WTC11 (cell line): ENCODE measurements around the gene HEYL. TPM values are rescaled to one million over a fixed set of nuclear protein-coding genes. Genes with fewer than 3 reads are reported as not detected.

Experiments used
- ATAC-seq: fragments of 200-7000 bp; cut with Tn5 transposase; 2 replicates; pipeline ENCODE4 v1.10.0; 2021; ENCODE audit warnings: mild to moderate bottlenecking, moderate library complexity
- CTCF ChIA-PET: fragments of 300-600 bp; sonication (Branson Sonifier 250); formaldehyde crosslinking; loops from one replicate; lab custom pipeline; 2021; ENCODE audit warnings: antibody characterized with exemption; lab: Charles Lee
- POLR2A ChIA-PET: fragments of 350-600 bp; sonication (Branson Sonifier 250); formaldehyde crosslinking; loops from one replicate; lab custom pipeline; 2021; ENCODE audit warnings: antibody characterized with exemption; lab: Charles Lee
- DNase-seq: peaks from one replicate; pipeline ENCODE4 v3.0.0; 2021; ENCODE audit warnings: low spot score
- H3K27ac Mint-ChIP-seq: 2 replicates; pipeline ENCODE4 v1.8.0; 2021; ENCODE audit warnings: mixed read lengths
- H3K27me3 Mint-ChIP-seq: 2 replicates; pipeline ENCODE4 v1.8.0; 2021; ENCODE audit warnings: low read depth, mild to moderate bottlenecking, moderate library complexity, mixed read lengths
- H3K36me3 Mint-ChIP-seq: 2 replicates; pipeline ENCODE4 v1.8.0; 2021; ENCODE audit warnings: mixed read lengths
- H3K4me1 Mint-ChIP-seq: 2 replicates; pipeline ENCODE4 v1.8.0; 2022; ENCODE audit warnings: mixed read lengths
- H3K4me3 Mint-ChIP-seq: 2 replicates; pipeline ENCODE4 v1.8.0; 2021; ENCODE audit warnings: mild to moderate bottlenecking, moderate library complexity, mixed read lengths
- H3K9me3 Mint-ChIP-seq: 2 replicates; pipeline ENCODE4 v1.8.0; 2021; ENCODE audit warnings: mixed read lengths
- ARID4B ChIP-seq: sonication (generic); formaldehyde crosslinking; IDR thresholded peaks from 2 replicates; pipeline ENCODE4 v1.8.0; 2023; ENCODE audit warnings: missing genetic modification reagents, mild to moderate bottlenecking, borderline replicate concordance
- ATF2 ChIP-seq: sonication (generic); formaldehyde crosslinking; IDR thresholded peaks from 2 replicates; pipeline ENCODE4 v1.8.1; 2022; ENCODE audit warnings: low read depth, missing genetic modification reagents, borderline replicate concordance
- FOXP1 ChIP-seq: sonication (generic); formaldehyde crosslinking; IDR thresholded peaks from 2 replicates; pipeline ENCODE4 v1.8.0; 2022; ENCODE audit warnings: missing genetic modification reagents, mild to moderate bottlenecking, moderate library complexity, borderline replicate concordance
- FOXP4 ChIP-seq: sonication (generic); formaldehyde crosslinking; IDR thresholded peaks from 2 replicates; pipeline ENCODE4 v1.8.0; 2022; ENCODE audit warnings: mild to moderate bottlenecking, missing genetic modification reagents
- GTF2I ChIP-seq: fragments of 250-450 bp; sonication (Bioruptor Pico); conservative IDR thresholded peaks from 2 replicates; pipeline ENCODE4 v1.4.0; 2021; ENCODE audit warnings: mild to moderate bottlenecking
- HMGXB4 ChIP-seq: sonication (generic); formaldehyde crosslinking; IDR thresholded peaks from 2 replicates; pipeline ENCODE4 v1.8.1; 2023; ENCODE audit warnings: mild to moderate bottlenecking, moderate library complexity, missing genetic modification reagents
- JAZF1 ChIP-seq: fragments of 250-450 bp; sonication (Bioruptor Pico); IDR thresholded peaks from 2 replicates; pipeline ENCODE4 v1.9.0; 2021; ENCODE audit warnings: moderate library complexity, mild to moderate bottlenecking, inconsistent platforms
- JUN ChIP-seq: sonication (generic); formaldehyde crosslinking; IDR thresholded peaks from 2 replicates; pipeline ENCODE4 v1.8.0; 2023; ENCODE audit warnings: mild to moderate bottlenecking, missing genetic modification reagents
- PRDM15 ChIP-seq: sonication (generic); formaldehyde crosslinking; IDR thresholded peaks from 2 replicates; pipeline ENCODE4 v1.8.0; 2022; ENCODE audit warnings: missing genetic modification reagents
- ZNF263 ChIP-seq: sonication (generic); formaldehyde crosslinking; IDR thresholded peaks from 2 replicates; pipeline ENCODE4 v1.8.1; 2022; ENCODE audit warnings: low read depth, mild to moderate bottlenecking, moderate library complexity, missing genetic modification reagents
- ZNF396 ChIP-seq: fragments of 250-450 bp; sonication (Bioruptor Pico); IDR thresholded peaks from 2 replicates; pipeline ENCODE4 v1.8.0; 2021; ENCODE audit warnings: mild to moderate bottlenecking, moderate library complexity, borderline replicate concordance
- ZNF423 ChIP-seq: fragments of 250-450 bp; sonication (Bioruptor Pico); IDR thresholded peaks from 2 replicates; pipeline ENCODE4 v2.1.2; 2022; ENCODE audit warnings: mild to moderate bottlenecking, moderate library complexity
- total RNA-seq: library from RNA; stranded (reverse); gene quantifications from 3 replicates; pipeline ENCODE4 v1.2.3, GENCODE V29; 2021
- TF ChIP-seq, protein P1 (sequence below): fragments of 250-450 bp; sonication (Bioruptor Pico); IDR thresholded peaks from 2 replicates; pipeline ENCODE4 v1.9.0; 2021; ENCODE audit warnings: moderate library complexity, mild to moderate bottlenecking, inconsistent platforms, borderline replicate concordance
- TF ChIP-seq, protein P2 (sequence below): fragments of 250-450 bp; sonication (Bioruptor Pico); conservative IDR thresholded peaks from 2 replicates; pipeline ENCODE4 v1.9.0; 2021; ENCODE audit warnings: mild to moderate bottlenecking

The HEYL gene
- total RNA-seq, 1 experiment from 2014 or later, result 2.3 TPM

DNA sequence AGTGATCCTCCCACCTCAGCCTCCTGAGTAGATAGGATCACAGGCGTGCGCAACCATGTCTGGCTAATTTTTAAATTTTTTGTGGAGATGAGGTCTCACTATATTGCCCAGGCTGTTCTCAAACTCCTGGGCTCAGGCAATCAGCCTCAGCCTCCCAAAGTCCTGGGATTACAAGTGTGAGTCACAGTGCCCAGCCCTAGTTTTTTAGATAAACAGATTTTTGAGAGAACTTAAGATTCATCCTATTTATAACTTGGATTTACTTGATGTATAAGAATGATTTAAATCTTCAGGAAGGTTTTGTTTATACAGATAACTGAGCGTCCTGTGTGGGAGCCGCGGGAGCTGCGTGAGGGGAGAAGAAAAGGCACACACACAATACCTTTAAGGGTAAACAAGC is 26.2 kb downstream of the HEYL start (continued):
- no peak for TF ChIP-seq HMGXB4 (CRISPR knock-in tag)

DNA sequence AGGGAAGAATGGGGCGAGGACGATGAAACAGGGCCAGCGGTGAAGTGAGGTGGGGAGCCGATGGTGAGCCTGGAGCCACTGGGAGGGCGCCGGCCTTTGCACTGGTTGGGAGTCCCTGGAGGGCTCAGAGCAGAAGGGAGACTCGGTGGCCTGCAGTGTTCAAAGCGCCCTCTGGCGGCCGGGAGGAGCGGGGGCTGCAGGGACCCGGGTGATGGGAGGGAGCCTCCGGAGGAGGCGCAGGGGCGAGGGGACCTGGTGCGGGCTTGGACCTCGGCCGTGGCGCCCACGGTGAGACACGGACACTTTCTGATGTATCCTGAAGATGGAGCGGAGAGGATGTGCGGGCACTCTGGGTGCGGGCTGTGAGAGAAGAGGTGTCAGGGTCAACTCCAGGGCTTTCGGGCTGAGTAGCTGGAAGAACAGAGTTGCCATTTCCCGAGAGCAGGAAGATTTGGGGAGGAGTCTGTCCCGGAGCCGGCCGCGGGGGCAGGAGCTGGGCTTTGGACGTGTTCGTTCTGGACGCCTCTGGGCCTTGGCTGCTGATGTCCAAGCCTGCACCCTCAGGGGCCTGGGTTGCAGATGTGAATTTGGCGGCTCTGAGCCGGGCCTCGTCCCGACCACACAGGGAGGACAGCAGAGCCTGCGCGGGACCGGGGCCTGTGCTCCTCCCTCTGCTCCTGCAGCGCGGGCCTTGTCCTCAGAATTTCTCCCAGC is 29.7 kb downstream of the HEYL start:
- ChIA-PET CTCF (interaction anchor here (0.6 to 5.3 kb wide), 32 partner anchors 8 to 160 kb away, joined by 3 to 61 read pairs (median 6); partner anchors contain the start of genes HEYL, HPCAL4, NT5C1A and PABPC4), POLR2A (interaction anchor here (1.4 kb wide), 2 partner anchors 37 to 44 kb away, joined by 4 to 6 read pairs; no protein-coding TSS in a partner anchor)
- Mint-ChIP-seq H3K4me1 (peaks cover 3% of the 10 kb centered on the region; the same call in 1 of the 2 replicates), H3K4me3 (peak overlapping the region; percentile 83), H3K36me3 (no peaks in the 10 kb centered on the region), H3K27me3 (peaks cover 60% of the 10 kb centered on the region), H3K9me3 (no peaks in the 10 kb centered on the region), H3K27ac (no peak overlapping the region)
- ATAC-seq (peak; percentile 96), DNase-seq (peak; percentile 96)
- TF ChIP-seq ZNF396 (CRISPR knock-in tag), result no peak
- TF ChIP-seq ATF2 (CRISPR knock-in tag), result no peak
- no peak for TF ChIP-seq FOXP1 (CRISPR knock-in tag)
- TF ChIP-seq, protein P1, sequence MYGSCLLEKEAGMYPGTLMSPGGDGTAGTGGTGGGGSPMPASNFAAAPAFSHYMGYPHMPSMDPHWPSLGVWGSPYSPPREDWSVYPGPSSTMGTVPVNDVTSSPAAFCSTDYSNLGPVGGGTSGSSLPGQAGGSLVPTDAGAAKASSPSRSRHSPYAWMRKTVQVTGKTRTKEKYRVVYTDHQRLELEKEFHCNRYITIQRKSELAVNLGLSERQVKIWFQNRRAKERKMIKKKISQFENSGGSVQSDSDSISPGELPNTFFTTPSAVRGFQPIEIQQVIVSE, result no peak
- peak; percentile 94 for TF ChIP-seq HMGXB4 (CRISPR knock-in tag)
- TF ChIP-seq, protein P2, sequence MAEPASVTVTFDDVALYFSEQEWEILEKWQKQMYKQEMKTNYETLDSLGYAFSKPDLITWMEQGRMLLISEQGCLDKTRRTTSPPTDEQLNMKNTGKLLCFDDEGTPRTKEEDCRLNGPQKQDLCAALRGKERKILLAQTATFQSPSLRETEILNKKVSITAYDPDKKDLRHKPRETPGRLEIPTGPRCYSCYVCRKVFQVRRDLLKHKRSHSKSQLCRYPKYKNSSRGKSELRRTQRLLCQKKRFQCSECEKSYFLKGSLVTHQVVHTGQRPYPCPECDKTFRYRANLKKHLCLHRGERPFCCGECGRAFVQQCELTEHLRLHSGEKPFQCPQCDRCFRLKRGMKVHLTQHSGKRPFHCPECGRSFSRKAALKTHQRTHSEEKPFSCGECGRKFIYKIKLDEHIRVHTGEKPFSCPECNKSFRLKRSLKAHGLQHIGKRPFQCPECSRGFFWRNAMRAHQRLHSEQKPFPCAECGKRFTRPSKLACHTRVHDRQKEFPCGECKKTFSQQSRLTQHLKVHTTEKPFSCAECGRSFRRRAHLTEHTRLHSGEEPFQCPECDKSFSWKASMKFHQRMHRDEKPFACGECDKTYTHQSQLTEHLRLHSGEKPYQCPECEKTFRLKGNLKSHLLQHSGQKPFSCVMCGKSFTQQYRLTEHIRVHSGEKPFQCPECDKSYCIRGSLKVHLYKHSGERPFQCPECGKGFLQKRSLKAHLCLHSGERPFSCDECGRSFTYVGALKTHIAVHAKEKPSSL (CRISPR knock-in tag), result no peak
- TF ChIP-seq ZNF423, result peak; percentile 57; the same call in 1 of the 2 replicates
- no peak for TF ChIP-seq JUN (CRISPR knock-in tag)
- no peak for TF ChIP-seq GTF2I (CRISPR knock-in tag)
- peak; percentile 97 for TF ChIP-seq ZNF263 (CRISPR knock-in tag)
- no peak for TF ChIP-seq PRDM15
- TF ChIP-seq FOXP4 (CRISPR knock-in tag), result peak; percentile 20; the same call in 1 of the 2 replicates
- TF ChIP-seq ARID4B, result no peak
- TF ChIP-seq JAZF1 (CRISPR knock-in tag), result no peak
